OCI-M2 (cell line): ENCODE results near the gene MUC12.
"Not testable (repeated sequence)": the region's sequence is repeated elsewhere in the genome, so short reads cannot be mapped to it uniquely, and the experiment has no call there.

ENCODE experiments used
- DNase-seq: peaks from one replicate; lab custom pipeline; 2025; ENCODE audit not compliant: unreplicated experiment; lab: John Stamatoyannopoulos, UW

MUC12 gene

DNA sequence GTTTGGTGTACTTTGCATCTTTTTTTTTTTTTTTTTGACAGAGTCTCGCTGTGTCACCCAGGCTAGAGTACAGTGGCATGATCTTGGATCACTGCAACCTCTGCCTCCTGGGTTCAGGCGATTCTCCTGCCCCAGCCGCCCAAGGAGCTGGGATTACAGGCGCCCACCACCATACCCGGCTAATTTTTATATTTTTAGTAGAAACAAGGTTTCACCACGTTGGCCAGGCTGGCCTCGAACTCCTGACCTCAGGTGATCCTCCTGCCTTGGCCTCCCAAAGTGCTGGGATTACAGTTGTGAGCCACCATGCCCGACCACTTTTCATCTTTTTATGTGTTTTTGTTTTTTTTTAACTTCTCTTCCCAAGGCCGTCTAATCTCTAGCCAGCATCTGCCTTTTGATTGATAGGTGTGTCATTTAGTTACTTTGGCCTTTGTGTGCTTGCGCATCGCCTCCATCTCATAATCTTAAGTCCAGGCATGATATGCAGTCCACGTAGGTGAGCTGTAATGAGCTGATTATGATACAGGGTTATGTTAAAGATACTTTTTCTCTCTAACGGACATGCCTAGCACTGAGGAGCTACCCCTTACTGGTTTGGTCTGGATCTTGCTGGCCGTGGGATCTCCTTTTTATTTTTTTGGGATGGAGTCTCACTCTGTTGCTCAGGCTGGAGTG is 15.0 kb downstream of the MUC12 start:
- DNase-seq: not testable (repeated sequence)

DNA sequence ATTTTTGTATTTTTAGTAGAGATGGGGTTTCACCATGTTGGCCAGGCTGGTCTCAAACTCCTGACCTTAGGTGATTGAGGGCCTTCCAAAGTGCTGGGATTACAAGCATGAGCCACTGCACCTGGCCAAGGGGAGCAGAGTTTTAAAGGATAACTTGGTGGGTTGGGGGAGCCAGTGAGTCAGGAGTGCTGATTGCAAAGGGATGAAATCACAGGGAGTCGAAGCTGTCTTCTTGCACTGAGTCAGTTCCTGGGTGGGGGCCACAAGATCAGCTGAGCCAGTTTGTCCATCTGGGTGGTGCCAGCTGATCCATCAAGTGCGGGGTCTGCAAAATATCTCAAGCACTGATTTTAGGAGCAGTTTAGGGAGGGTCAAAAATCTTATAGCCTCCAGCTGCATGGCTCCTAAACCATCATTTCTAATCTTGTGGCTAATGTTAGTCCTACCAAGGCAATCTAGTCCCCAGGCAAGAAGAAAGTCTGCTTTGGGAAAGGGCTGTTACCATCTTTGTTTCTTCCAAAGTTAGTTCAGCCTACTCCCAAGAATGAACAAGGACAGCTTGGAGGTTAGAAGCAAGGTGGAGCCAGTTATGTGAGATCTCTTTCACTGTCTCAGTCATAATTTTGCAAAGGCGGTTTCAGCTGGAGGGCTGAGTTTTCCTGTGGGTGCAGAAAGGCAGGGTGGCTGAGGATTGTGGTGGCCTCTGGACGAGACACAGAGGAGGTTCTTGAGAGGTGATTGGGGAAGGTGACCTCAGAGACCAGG is 15.8 kb downstream of the MUC12 start:
- not testable (repeated sequence) for DNase-seq

DNA sequence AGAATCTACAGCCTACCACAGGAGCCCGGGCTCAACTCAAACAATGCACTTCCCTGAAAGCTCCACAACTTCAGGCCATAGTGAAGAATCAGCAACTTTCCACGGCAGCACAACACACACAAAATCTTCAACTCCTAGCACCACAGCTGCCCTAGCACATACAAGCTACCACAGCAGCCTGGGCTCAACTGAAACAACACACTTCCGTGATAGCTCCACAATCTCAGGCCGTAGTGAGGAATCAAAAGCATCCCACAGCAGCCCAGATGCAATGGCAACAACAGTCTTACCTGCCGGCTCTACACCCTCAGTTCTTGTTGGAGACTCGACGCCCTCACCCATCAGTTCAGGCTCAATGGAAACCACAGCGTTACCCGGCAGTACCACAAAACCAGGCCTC is 22.3 kb downstream of the MUC12 start:
- DNase-seq: no peak

DNA sequence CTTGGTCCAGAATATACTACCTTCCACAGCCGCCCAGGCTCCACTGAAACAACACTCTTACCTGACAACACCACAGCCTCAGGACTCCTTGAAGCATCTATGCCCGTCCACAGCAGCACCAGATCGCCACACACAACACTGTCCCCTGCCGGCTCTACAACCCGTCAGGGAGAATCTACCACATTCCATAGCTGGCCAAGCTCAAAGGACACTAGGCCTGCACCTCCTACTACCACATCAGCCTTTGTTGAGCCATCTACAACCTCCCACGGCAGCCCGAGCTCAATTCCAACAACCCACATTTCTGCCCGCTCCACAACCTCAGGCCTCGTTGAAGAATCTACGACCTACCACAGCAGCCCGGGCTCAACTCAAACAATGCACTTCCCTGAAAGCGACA is 22.9 kb downstream of the MUC12 start:
- DNase-seq: not testable (repeated sequence)

DNA sequence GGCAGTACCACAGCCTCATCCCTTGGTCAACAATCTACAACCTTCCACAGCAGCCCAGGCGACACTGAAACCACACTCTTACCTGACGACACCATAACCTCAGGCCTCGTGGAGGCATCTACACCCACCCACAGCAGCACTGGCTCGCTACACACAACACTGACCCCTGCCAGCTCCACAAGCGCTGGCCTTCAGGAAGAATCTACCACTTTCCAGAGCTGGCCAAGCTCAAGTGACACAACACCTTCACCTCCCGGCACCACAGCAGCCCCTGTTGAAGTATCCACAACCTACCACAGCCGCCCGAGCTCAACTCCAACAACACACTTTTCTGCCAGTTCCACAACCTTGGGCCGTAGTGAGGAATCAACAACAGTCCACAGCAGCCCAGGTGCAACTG is 25.3 kb downstream of the MUC12 start:
- DNase-seq: not testable (repeated sequence)

DNA sequence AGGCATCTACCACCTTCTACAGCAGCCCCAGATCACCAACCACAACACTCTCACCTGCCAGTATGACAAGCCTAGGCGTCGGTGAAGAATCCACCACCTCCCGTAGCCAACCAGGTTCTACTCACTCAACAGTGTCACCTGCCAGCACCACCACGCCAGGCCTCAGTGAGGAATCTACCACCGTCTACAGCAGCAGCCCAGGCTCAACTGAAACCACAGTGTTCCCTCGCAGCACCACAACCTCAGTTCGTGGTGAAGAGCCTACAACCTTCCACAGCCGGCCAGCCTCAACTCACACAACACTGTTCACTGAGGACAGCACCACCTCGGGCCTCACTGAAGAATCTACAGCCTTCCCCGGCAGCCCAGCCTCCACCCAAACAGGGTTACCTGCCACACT is 29.2 kb downstream of the MUC12 start:
- DNase-seq: not testable (repeated sequence)

DNA sequence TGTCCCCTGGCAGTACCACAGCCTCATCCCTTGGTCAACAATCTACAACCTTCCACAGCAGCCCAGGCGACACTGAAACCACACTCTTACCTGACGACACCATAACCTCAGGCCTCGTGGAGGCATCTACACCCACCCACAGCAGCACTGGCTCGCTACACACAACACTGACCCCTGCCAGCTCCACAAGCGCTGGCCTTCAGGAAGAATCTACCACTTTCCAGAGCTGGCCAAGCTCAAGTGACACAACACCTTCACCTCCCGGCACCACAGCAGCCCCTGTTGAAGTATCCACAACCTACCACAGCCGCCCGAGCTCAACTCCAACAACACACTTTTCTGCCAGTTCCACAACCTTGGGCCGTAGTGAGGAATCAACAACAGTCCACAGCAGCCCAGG is 30.0 kb downstream of the MUC12 start:
- not testable (repeated sequence) for DNase-seq

DNA sequence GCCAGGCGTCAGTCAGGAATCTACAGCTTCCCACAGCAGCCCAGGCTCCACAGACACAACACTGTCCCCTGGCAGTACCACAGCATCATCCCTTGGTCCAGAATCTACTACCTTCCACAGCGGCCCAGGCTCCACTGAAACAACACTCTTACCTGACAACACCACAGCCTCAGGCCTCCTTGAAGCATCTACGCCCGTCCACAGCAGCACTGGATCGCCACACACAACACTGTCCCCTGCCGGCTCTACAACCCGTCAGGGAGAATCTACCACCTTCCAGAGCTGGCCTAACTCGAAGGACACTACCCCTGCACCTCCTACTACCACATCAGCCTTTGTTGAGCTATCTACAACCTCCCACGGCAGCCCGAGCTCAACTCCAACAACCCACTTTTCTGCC is 30.7 kb downstream of the MUC12 start:
- not testable (repeated sequence) for DNase-seq

DNA sequence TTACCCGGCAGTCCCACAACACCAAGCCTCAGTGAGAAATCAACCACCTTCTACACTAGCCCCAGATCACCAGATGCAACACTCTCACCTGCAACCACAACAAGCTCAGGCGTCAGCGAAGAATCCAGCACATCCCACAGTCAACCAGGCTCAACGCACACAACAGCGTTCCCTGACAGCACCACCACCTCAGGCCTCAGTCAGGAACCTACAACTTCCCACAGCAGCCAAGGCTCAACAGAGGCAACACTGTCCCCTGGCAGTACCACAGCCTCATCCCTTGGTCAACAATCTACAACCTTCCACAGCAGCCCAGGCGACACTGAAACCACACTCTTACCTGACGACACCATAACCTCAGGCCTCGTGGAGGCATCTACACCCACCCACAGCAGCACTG is 33.0 kb downstream of the MUC12 start:
- DNase-seq: not testable (repeated sequence)

DNA sequence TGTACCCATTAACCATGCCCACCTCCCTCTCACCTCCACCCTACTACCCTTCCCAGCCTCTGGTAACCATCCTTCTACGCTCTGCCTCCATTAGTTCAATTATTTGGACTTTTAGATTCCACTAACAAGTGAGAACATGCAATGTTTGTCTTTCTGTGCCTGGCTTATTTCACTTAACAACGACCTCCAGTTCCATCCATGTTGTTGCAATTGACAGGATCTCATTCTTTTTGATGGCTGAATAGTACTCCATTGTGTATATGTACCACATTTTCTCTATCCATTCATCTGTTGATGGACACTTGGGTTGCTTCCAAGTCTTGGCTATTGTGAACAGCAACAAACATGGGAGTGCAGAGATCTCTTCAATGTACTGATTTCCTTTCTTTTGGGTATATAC is 38.0 kb downstream of the MUC12 start:
- not testable (repeated sequence) for DNase-seq

DNA sequence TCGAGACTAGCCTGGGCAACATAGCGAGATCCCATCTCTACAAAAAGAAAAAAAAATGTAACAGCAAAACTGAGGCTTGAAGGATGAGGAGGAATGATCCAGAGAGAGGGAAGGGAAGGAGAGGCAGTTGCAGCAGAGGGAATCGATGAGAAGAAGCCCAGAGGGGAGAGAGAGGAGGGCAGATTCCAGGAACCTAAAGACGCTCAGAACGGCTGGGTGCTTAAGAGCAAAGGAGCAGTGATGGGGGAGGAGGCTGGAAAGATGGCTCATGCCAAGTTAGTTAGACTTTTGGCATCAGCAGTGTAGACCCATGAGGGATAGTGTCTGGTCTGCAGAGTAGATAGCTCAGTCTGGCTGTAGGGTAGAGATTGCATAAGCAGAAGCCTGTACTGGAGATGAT is 40.3 kb downstream of the MUC12 start:
- DNase-seq: no peak

DNA sequence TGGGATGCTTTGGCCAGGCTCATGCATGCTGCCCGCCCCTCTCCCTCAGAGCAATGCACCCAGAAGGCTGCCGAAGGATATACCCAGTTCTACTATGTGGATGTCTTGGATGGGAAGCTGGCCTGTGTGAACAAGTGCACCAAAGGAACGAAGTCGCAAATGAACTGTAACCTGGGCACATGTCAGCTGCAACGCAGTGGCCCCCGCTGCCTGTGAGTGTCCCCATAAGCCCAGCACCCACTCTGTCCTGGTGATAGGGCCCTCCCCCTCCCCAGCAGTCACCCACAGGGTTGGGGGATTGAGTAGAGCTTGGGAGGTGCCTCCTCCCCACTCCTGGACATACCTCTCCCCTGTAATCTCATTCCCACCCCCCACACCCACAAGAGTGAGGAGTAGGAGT is 43.6 kb downstream of the MUC12 start:
- DNase-seq: no peak

DNA sequence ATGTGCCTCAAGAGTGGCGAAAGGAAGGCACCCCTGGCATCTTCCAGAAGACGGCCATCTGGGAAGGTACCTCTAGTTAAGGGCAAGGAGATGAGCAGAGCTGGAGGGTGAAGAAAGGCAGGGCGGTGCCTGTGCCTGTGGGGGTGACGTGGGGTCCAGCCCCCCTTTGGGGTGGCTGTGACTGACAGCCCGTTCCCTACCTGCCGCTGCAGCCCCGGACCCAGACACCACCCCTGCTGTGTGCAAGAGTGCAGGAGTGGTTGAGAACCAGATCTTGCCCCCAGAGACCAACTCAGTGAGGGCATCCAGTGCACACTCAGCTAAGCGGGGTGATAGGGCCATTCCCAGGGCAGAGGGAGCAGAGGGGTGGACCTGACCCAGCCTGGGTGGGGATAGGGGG is 46.3 kb downstream of the MUC12 start:
- no peak for DNase-seq

DNA sequence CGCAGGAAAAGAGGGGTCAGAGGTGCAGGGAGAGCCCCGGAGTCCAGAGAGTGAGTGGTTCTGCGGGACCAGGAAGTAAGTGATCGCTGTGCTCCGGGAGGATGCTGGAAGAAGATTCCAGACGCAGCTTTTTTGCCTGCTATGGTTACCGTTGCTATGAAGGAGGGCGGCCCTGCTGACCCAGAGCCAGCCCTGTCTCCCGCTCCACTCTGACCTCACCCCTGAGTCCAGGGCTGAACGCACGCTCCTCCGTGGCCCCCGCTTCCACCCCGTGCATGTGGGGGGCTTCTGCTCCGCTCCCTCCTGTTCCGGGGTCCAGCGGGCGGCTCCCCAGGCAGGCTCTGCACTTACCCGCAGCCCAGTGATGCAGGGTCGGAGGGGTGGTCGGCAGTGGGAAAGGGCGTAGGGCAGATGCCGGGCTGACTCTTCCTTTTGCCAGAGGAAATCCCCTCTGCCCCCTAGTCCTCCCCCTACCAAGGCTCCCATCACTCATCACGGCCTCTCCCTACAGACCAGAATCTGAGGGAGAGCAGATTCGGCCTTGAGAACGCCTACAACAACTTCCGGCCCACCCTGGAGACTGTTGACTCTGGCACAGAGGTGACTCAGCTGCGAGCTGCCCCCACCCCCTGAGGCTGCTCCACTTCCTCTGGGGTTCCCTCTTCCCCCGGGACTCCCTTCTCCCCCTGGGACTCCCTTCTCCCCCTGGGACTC is 47.9 kb downstream of the MUC12 start:
- DNase-seq: no peak

DNA sequence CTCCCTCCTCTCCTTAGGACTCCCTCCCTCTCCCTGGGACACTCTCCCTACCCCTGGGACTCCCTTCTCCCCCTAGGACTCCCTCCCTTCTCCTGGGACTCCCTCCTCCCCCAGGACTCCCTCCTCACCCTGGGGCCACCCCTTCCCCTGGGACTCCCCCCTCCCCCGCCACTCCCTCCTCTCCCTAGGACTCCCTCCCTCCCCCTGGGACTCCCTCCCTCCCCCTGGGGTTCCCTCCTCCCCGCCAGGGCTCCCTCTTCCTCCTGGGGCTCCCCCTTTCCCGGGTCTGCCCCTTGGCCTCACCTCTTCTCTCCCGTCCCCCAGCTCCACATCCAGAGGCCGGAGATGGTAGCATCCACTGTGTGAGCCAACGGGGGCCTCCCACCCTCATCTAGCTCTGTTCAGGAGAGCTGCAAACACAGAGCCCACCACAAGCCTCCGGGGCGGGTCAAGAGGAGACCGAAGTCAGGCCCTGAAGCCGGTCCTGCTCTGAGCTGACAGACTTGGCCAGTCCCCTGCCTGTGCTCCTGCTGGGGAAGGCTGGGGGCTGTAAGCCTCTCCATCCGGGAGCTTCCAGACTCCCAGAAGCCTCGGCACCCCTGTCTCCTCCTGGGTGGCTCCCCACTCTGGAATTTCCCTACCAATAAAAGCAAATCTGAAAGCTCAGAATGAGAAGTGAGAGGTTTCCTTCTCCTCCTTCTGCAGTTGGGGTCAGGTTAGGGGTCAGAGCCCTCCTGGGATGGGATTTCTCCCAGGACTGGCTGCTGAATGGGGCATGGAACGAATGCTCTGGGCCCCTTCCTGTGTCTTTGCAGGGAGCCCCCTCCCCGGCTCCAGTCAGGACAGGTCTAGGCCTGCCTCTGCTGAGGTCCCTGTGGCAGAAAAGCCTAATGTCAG is 49.2 kb downstream of the MUC12 start:
- DNase-seq: no peak

DNA sequence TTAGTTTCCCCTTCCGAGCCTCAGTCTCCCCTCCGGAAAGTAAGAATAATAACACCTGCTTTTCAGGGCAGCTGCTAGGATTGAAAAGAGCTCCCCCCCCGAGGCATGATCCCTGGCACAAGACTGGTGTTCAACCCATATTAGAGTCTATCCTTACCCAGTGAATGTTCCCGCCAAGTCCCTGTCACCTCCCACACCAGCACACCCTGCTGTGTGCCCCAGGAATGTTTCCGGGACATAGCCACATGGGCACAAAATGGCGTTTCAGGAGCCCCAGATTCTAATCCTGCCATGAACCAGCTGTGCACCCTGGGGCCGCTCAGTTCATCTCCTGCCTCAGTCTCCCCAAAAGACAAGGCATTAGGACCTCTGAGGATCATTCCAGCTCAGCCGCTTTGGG is 51.1 kb downstream of the MUC12 start:
- DNase-seq: no peak

DNA sequence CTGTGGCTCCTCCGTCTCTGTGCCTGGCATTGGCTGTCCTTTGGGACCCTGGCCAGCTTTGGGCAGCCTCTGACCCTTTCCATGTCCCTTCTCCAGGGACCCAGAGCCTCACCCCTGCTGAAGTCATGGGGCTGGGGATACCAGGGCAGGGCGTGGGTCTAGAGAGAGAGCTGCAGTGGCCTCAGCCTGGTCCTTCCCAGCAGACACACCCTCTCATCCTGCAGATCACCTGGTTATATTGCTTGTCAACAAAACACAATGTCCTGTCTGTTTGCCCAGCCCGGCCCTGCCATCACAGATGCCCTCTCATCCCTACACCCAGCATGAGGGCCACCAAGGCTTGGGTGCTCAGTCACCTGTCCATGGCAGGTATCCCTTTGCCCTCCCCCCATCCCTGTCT is 52.3 kb downstream of the MUC12 start:
- no peak for DNase-seq

DNA sequence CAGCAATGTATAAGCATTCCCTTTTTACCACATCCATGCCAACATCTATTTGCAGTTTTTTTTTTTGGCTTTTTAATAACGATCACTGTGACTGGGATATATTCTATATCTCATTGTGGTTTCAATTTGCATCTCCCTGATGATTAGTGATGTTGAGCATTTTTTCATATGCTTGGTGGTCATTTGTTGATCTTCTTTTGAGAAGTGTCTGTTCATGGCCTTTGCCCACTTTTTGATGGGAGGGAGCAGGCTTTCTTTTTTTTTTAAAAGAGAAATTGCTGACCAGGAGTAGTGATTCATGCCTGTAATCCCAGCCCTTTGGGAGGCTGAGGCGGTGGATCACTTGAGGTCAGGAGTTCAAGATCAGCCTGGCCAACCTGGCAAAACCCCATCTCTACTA is 54.5 kb downstream of the MUC12 start:
- DNase-seq: no peak

DNA sequence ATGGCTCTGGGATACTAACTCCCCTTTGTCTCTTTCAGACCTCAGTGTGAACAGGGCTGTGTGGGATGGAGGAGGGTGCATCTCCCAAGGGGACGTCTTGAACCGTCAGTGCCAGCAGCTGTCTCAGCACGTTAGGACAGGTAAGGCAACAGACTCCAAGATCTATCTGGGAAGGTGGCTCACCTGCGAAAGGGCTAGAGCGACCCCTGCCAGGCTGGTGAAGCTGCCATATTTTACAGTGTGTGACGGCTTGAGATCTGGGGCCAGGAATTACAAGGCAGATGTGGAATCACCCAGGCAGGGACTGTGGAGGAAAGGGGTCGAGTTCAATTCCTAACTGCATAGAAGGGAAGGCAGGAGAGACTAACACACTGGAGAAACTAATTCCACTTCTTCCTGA is 61.7 kb downstream of the MUC12 start:
- DNase-seq: no peak

DNA sequence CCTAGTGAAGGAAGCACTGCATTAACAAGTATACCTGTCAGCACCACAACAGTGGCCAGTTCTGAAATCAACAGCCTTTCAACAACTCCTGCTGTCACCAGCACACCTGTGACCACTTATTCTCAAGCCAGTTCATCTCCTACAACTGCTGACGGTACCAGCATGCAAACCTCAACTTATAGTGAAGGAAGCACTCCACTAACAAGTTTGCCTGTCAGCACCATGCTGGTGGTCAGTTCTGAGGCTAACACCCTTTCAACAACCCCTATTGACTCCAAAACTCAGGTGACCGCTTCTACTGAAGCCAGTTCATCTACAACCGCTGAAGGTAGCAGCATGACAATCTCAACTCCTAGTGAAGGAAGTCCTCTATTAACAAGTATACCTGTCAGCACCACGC is 66.6 kb downstream of the MUC12 start:
- DNase-seq: no peak

DNA sequence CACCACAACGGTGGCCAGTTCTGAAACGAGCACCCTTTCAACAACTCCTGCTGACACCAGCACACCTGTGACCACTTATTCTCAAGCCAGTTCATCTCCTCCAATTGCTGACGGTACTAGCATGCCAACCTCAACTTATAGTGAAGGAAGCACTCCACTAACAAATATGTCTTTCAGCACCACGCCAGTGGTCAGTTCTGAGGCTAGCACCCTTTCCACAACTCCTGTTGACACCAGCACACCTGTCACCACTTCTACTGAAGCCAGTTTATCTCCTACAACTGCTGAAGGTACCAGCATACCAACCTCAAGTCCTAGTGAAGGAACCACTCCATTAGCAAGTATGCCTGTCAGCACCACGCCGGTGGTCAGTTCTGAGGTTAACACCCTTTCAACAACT is 71.9 kb downstream of the MUC12 start:
- not testable (repeated sequence) for DNase-seq
